ENCODE measurements around the gene GPM6B.
A peak's percentile ranks its signal among the peaks of the same experiment; 100 is the strongest.

GPM6B gene

GRCh38 chrX:13824746-13825145 is 7.9 kb upstream of the GPM6B start:
- no peak for DNase-seq (ENCODE audit: low read depth)

- peak; percentile 2 for DNase-seq (ENCODE audit: low read depth)
Measured at GRCh38 chrX:13821738-13822137, 4.8 kb upstream of the GPM6B start.

GRCh38 chrX:13816176-13816575 is 717 bp downstream of the GPM6B start:
- no peak for DNase-seq (ENCODE audit: low read depth)

DNA sequence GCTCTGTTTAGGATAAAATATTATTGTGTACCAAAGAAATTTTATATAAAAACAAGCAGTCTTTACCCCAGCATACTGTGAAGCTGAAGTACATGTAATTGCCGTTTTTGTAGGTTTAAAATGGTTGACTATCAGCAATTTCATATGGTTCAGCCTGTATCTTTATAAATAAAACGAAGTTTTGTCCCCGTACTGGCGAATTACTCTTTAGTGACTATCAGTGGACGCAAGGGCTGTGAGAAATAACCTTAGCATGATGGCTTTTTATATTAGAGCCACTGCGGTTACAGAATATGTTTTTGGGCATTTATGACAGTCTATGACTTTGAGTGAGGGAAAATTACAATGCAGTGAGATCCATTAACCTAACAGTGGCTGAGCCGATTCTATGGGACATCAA is 1.2 kb downstream of the GPM6B start:
- DNase-seq (ENCODE audit: low read depth), result no peak

GRCh38 chrX:13808865-13809264 is 8.0 kb downstream of the GPM6B start:
- DNase-seq (ENCODE audit: low read depth), result no peak

DNA sequence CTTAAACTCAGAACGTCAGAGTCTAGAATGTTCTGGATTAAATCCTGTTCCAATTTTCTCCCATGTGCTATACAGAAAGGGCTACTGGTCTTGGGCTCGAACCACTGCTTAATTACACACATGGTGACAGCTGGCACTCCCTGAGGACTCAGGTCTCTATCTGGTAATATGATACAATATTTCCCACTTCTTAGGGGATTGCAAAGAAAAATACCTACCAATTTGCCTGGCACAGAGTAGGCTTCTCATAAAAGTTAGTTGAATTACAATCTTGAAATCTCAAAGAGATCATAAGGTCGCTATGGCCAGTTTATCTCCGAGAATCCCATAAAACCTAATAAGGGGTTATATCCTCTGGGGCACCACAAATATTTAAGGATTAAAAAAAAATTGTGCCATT is 8.6 kb downstream of the GPM6B start:
- no peak for DNase-seq (ENCODE audit: low read depth)

- no peak for DNase-seq (ENCODE audit: low read depth)
Measured at GRCh38 chrX:13805241-13805640, 11.7 kb downstream of the GPM6B start.

GRCh38 chrX:13803116-13803515 is 13.8 kb downstream of the GPM6B start:
- no peak for DNase-seq (ENCODE audit: low read depth)

- no peak for DNase-seq (ENCODE audit: low read depth)
Measured at GRCh38 chrX:13798184-13798583, 18.7 kb downstream of the GPM6B start.

DNA sequence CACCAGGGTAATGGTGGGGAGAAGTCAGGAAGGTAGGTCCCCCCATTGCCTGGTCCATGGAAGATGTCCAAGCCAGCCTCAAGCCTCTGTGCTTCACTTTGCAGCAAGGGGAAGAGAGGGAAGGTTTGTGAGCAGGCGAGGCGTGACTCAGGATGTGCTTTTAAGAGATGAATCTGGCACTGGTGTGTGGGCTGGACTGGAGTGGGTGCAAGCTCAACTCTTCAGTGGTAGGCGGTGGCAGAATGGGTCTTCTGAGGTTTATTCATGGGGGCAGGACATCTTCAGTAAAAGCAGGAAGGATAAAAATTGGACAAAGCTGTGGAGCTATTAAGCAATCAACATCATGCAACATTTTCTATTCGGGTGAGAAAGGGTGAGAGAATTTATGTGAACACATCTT is 19.4 kb downstream of the GPM6B start:
- DNase-seq (ENCODE audit: low read depth), result no peak

DNA sequence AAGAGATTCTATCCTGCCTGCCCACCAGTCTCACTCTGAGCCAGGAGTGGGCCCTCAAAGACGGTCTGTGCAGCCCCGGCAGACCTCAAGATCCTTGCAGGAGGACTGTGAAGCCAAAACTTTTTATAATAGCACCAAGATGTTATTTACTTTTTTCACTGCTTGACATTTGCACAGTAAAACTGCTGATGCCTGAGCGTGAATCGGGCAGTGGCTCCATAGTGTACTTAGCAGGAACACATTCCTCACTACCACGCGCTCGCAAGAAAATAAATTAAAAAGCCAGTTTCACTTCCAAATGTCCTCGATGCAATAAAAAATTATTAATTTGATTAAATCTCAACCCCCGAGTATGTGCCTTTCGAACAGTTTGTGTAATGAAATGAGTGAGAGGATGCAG is 22.5 kb downstream of the GPM6B start:
- no peak for DNase-seq (ENCODE audit: low read depth)

DNA sequence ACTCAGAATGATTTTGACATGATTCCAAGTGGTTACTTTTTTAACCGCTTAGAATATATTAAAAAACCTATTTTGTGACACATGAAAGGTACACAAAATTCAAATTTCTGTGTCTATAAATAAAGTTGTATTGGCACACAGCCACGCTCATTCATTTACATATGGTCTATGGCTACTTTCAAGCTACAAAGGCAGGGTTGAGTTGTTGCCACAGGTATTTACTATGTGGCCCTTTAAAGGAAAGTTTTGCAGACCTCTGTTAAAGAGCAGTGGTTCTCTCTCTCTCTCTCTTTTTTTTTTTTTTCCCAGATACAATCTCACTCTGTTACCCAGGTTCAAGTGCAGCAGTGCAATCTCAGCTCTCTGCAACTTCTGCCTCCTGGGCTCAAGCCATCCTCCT is 23.0 kb downstream of the GPM6B start:
- DNase-seq (ENCODE audit: low read depth), result no peak

- no peak for DNase-seq (ENCODE audit: low read depth)
Measured at GRCh38 chrX:13791559-13791958, 25.3 kb downstream of the GPM6B start.

- no peak for DNase-seq (ENCODE audit: low read depth)
Measured at GRCh38 chrX:13791145-13791544, 25.7 kb downstream of the GPM6B start.

GRCh38 chrX:13790206-13791131 is 26.4 kb downstream of the GPM6B start:
- DNase-seq (ENCODE audit: low read depth), result no peak

DNA sequence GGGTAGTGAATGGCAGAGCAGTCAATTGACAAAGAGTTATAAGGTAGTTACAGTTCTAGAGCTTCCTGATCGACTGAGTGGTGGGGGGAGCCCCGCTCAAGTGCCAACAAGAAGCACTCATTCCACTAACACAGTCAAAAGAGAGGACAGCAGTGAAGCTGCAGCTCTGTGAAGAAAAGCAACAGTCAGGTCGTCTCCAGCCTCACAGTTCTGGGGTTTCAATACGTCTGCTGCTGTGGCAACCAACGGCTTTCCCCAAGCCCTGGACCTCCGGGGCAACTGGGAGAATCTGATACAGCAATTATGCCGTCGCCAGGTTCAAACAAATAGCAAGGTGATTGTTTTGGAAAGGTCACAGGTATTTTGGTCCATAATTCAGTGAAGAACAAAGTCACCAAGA is 30.8 kb downstream of the GPM6B start:
- no peak for DNase-seq (ENCODE audit: low read depth)

DNA sequence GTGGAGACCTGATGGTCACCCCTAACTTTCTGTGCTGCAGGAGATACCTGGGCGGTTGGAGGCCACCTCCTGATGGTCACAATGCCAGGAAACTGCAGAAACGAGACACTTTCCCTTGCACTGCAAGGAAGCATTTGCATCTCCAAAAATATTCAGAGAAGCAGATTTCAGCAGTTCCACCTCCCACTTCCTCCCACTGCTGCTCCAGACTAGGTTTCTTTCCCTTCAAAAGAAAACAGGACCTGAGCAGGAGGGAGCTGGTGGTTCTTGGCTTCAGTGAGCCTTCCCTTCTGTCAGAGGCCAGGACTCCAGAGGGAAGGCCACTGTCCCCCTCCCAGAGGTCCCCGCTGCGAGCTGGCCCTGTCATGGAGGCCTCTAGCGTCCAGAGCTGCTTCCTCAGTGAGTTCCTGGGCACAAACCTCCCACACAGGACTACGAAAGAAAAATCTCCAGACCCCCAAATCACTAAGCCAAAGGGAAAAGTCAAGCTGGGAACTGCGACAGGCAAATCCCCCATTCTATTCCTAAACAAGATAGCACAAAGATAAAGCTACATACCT is 35.9 kb downstream of the GPM6B start:
- no peak for DNase-seq (ENCODE audit: low read depth)

- DNase-seq (ENCODE audit: low read depth), result peak; percentile 23
Measured at GRCh38 chrX:13778916-13779315, 38.0 kb downstream of the GPM6B start.

- DNase-seq (ENCODE audit: low read depth), result no peak
Measured at GRCh38 chrX:13776387-13776786, 40.5 kb downstream of the GPM6B start.

DNA sequence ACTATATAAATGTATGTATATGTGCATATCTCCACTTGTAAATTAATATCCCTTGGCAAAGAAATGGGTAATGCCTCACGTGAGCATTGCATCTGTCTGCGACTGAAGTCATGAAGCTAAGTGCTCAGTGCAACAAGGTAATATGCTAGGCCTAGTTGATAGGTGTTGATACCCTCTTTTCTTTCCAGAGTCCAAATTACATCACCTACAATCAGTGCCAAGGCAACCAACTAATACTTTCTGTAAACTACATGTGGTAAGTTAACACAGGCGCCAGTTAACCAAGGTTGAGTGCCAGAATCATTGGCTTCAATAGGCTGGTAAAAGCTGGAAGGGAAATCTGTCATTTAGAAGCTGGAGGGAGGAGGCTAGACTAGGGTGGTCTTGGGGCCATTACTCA is 41.1 kb downstream of the GPM6B start:
- no peak for DNase-seq (ENCODE audit: low read depth)

DNA sequence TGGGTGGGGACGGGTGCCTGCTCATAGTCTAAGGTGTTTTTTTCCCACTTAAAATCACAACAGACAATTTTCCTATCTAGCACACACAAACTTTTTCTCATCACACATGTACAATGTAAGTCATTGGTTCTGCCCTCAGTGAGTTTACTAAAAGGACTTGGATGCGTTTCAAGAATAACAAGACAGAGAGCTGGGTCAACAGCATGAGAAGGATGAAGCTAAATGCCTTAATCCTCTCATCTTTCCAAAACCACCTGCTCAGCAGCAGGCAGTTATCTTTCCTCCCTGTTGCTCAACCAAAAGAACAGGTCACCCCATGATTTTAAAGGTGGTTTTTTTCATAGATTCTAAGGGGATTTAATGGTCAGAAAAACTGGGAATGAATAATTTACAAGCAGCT is 42.2 kb downstream of the GPM6B start:
- no peak for DNase-seq (ENCODE audit: low read depth)

DNA sequence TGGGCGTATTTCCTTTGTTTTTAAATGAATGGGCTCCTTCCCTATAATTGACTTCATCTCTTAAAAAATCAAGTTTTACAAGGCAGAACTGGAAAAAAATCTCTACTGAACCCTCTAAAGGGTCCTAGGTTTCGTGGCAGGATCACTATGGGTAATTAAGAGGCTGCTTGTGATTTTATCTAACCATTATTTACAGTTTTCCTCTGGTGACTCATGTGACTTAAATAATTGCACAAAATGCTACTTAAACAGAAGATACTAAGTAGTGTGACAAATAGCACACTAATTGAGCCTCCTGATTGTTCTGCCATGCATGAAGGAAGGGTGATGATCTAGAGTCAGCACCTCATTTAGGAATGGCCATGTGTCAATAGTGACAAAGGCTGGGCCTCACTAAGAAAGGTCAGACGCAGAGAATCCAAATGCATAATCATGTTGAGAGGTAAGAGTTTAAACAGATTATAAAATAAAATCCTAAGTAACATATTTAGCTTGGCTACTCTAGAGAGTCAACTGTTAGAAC is 46.8 kb downstream of the GPM6B start:
- no peak for DNase-seq (ENCODE audit: low read depth)

DNA sequence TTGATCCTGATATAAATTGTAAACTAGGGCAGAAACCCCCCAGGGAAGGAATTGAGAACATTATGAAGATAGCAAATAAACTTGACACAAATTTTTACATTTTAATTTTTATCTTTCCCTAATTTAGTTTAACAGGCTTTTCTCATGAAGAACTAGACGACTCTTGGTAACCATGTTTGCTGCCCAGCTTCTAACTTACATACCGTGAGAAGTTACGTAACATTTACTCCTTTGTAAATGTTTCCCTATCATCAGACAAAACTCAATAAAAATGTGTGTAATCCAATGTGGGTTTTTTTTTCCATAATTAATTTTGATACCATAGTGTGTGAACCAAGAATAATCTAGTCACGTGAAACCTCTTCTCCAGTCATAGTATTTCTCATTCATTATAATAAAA is 48.0 kb downstream of the GPM6B start:
- DNase-seq (ENCODE audit: low read depth), result no peak

- no peak for DNase-seq (ENCODE audit: low read depth)
Measured at GRCh38 chrX:13764765-13765164, 52.1 kb downstream of the GPM6B start.
